Measurements from ENCODE around the gene ZNF33B. TPM values are rescaled to one million over a fixed set of nuclear protein-coding genes. Genes with fewer than 3 reads are reported as not detected.

The ZNF33B gene
- total and polyA plus RNA-seq, 9 of the 15 experiments (the other 6 are each of a cell fraction or from before 2014, with no cell fraction given) = 6.9 to 23.9 (median 15.4) TPM

- TF ChIP-seq MGA (IDR thresholded peaks at IDR 0.05) (peak; percentile 71), ID3 (CRISPR knock-in tag; IDR thresholded peaks at IDR 0.05) (no peak), ID3 (tag; IDR thresholded peaks at IDR 0.05) (peak; percentile 46; the same call in 1 of the 2 replicates), TCF7 (IDR thresholded peaks at IDR 0.05; ENCODE audit: borderline replicate concordance) (no peak), HDAC8 (tag; IDR thresholded peaks at IDR 0.05) (no peak), ZNF584 (CRISPR knock-in tag; IDR thresholded peaks at IDR 0.05; ENCODE audit: low read depth) (0 out of 2 replicates have a peak, but pooled peaks have one; percentile 61)
Measured at GRCh38 chr10:42646214-42646613, 7.8 kb upstream of the ZNF33B start (continued).
